22Rv1 (cell line): Measurements from ENCODE around the gene SLC25A13.

ENCODE experiments used
- H3K27ac ChIP-seq: fragments of 450-650 bp; 2 replicates; pipeline ENCODE4 v1.5.1; 2017
- ZFX ChIP-seq: fragments of 450-650 bp; IDR thresholded peaks from 2 replicates; pipeline ENCODE4 v1.6.1; 2017; ENCODE audit warnings: antibody characterized with exemption, borderline replicate concordance
- TF ChIP-seq, protein P1 (sequence below): fragments of 450-650 bp; IDR thresholded peaks from 2 replicates; pipeline ENCODE4 v1.5.1; 2017; ENCODE audit warnings: mild to moderate bottlenecking

Gene SLC25A13

DNA sequence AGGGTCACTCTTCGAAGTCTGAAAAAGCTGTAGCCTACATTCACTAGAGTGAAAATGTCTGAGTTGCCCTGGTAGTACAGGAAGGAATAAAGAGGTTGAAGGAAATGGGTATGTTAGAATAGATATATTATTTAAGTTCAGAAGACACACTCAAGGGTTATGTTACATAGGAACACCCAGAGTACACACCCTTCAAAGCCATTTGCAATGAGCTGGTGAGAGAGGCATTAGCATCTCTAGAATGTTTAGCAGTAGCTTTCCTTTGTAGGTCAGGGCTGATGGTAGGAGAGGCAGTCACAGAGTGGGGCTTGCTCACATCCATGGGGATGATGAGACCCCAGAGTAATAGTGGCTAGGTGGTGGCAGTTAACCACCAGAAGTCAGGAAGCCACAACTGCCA, 221.2 kb downstream of the SLC25A13 start:
- TF ChIP-seq, protein P1, sequence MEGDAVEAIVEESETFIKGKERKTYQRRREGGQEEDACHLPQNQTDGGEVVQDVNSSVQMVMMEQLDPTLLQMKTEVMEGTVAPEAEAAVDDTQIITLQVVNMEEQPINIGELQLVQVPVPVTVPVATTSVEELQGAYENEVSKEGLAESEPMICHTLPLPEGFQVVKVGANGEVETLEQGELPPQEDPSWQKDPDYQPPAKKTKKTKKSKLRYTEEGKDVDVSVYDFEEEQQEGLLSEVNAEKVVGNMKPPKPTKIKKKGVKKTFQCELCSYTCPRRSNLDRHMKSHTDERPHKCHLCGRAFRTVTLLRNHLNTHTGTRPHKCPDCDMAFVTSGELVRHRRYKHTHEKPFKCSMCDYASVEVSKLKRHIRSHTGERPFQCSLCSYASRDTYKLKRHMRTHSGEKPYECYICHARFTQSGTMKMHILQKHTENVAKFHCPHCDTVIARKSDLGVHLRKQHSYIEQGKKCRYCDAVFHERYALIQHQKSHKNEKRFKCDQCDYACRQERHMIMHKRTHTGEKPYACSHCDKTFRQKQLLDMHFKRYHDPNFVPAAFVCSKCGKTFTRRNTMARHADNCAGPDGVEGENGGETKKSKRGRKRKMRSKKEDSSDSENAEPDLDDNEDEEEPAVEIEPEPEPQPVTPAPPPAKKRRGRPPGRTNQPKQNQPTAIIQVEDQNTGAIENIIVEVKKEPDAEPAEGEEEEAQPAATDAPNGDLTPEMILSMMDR = no peak
- TF ChIP-seq ZFX = no peak
- H3K27ac ChIP-seq = no peak overlapping the region

DNA sequence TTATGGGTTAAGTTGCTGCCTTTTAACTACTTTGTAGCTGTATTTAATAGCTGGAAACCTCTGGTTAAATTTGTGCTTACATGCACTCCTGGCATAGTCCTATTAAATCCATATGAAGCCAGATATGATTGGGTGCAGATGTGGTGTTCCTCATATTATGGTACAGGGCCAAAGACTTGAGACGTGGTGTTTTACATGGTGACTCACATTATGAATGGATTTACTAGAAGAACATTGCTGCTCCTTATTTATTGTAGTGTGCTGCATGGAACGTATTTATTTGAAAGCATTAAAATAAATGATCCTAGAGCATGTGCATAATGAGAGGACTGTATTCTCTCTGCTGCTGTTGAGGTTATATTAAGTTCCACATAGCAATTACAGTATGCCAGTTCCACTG, 224.1 kb downstream of the SLC25A13 start:
- H3K27ac ChIP-seq = no peak overlapping the region
- TF ChIP-seq ZFX = no peak

DNA sequence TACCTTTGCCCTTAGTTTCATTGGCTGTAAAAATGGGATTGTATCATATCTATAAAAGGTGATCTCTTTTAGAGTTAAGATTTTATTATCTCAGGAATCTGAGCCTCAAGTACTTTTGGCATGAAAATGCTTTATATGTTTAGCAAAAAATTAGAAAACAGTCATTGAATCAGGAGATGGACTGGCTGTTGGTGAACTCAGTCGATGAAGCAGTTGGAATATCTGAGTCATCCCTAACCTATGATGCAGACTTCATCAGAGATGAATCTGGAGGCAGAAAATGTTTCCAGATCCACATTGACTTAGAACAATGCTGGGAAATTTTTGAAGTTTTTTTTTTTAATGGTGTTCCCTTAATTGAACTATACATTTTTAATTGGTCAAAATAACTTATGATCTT, 228.5 kb downstream of the SLC25A13 start:
- TF ChIP-seq ZFX = no peak
- TF ChIP-seq, protein P1 = no peak

DNA sequence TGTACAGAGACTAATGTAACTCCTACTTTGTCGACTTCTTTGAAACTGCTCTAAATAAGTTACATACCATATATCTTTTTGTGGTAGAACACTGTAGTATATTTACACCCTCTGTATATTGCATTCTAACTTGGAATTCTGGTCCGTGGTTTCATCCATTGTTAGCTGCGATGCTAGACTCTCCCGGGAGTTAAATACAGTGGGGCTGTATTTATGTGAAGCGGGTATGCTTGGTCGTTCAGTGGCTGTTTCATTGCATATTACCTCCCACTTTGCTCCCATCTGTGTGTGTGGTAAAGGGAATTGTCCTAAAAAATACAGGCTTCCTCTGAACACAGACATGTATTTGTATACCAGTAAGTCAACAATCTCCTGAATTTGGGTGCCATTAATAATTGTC, 231.1 kb downstream of the SLC25A13 start:
- H3K27ac ChIP-seq = no peak overlapping the region
- TF ChIP-seq, protein P1 = no peak
- no peak for TF ChIP-seq ZFX

More for the DNA sequence above, 228.5 kb downstream of the SLC25A13 start:
- H3K27ac ChIP-seq = no peak overlapping the region

DNA sequence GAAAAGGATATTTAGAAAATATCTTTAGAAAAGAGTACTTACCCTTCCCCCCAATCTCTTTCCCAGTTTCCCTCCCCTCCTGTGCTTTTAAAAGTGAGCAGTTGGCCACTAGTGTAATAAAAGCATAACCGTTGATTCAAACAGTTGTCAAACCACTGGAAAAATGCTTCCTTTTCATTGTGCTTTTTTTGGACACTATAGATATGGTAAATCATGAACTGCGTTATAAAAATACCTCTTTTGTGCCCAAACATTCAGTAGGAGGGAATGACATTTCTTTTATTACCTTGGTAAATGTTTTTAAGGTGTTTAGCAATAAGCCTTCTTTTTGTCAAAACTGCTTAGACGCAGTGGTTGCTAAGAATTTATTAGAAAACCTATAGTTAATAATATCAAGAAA, 232.4 kb downstream of the SLC25A13 start:
- no peak overlapping the region for H3K27ac ChIP-seq
- TF ChIP-seq, protein P1 = no peak
- no peak for TF ChIP-seq ZFX

DNA sequence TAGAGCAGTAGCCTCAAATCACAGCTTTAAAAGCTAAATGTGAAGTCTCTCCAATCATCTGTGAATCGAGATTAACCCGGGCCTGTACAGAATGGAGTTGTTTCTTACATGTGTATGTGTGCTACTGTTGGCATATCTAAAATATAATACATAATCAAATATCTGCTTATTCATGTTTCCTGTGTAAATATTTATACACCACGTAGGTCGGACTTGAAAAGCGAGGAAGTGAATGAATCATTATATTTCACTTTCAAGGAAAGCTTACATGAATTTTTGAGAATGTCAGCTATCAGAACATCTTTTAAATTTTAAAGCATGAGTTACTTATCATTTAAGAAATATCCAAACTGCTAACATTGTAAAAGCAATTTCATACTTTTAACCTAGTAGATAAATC, 233.3 kb downstream of the SLC25A13 start:
- no peak overlapping the region for H3K27ac ChIP-seq
- TF ChIP-seq, protein P1 = no peak
- no peak for TF ChIP-seq ZFX

DNA sequence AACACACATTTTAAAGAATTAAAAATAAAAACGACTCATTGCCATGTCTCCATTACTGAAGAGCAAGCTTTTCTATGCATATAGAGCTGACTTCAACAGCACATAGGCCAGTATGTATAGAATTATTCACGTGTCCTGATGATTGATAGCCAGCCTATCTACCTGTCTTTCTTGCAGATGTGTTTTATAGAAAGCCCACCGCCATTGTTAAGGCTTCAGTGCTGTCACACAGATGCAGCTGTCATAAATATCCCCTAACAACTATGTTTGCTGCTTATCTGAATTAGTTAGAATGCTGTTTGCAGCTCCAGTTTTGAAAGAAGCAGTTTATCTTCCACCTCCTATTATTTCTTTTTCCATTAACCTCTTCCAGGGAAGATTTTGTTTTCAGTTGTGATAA, 235.9 kb downstream of the SLC25A13 start:
- TF ChIP-seq, protein P1 = no peak
- no peak for TF ChIP-seq ZFX
- no peak overlapping the region for H3K27ac ChIP-seq

DNA sequence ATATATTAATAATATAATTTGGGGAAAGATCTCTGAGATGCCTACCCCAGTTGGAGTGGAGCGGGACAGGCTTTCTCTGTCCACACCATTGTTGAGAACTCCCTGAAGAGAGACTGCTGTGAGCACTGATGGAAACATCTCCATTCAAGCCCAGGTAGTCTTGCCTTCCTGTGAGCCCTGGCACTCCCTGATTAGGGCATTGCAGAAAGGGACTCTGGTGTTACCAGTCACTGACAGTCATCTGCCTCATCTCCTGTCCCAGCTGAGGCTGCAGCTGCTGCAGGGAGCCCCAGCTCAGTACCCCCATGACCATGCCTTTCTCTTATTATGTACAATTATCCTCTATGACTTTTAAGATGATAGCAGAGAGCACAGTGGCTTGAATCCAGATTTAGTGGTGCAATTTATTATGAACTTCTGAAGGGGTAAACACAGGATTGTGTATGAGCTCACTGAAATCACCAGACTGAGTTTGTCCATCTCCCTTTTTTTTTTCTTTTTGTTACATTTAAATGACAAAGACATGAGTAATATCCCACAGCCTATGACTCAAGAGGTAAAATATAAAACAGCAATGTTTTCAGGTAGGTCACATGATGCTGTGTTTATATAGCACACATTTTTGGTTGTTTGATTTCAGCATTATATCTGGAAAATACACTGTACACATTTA, 236.9 kb downstream of the SLC25A13 start:
- H3K27ac ChIP-seq = no peak overlapping the region

More for the DNA sequence above, 236.9 kb downstream of the SLC25A13 start:
- no peak for TF ChIP-seq ZFX
- TF ChIP-seq, protein P1 = no peak
